HepG2 (cell line): ENCODE measurements around the gene SPAG4. TPM values are rescaled to one million over a fixed set of nuclear protein-coding genes. Genes with fewer than 3 reads are reported as not detected.

Source experiments
- ATAC-seq: fragments of 200-7000 bp; cut with Tn5 transposase; 3 replicates; pipeline ENCODE4 v1.9.1; 2020; ENCODE audit warnings: mild to moderate bottlenecking, moderate library complexity
- BruUV-seq: library from RNA; stranded (reverse); fragments of 400-500 nt; replicated peaks from 2 replicates; lab custom pipeline; 2021; lab: Mats Ljungman, UMichigan
- CTCF ChIA-PET: fragments of 300-600 bp; formaldehyde crosslinking; extraction: SDS; loops from one replicate; lab custom pipeline; 2021; ENCODE audit warnings: low total read pairs, inconsistent platforms, low intra/inter-chr PET ratio; lab: Yijun Ruan, JAX
- POLR2A ChIA-PET: fragments of 350-600 bp; sonication (Branson Sonifier 250); formaldehyde crosslinking; loops from one replicate; lab custom pipeline; 2020; ENCODE audit warnings: antibody characterized with exemption, inconsistent platforms; lab: Yijun Ruan, JAX
- DNase-seq: peaks from one replicate; pipeline ENCODE4 v3.0.0-alpha.2; 2015; ENCODE audit warnings: low spot score
- FAIRE-seq: peaks from 3 replicates; lab custom pipeline; 2011; peaks lifted over from hg19 to GRCh38; lab: Jason Lieb, UNC
- H2AFZ ChIP-seq: one replicate; pipeline ENCODE4 v1.6.1; 2011; ENCODE audit warnings: low read length, inconsistent platforms
- H3K27ac ChIP-seq: fragments of 300-600 bp; 3 replicates; pipeline ENCODE4 v1.8.0; 2011; ENCODE audit warnings: mixed run types, mild to moderate bottlenecking, mixed read lengths, low read length, inconsistent platforms; ENCODE audit not compliant: insufficient read depth; ENCODE audit errors: extremely low read length
- H3K27me3 ChIP-seq, 2 experiments: fragments of 200-600 bp in 1 of 2; 2 replicates in 1 of 2; 3 replicates in 1 of 2; pipeline versions ENCODE4 v1.6.0 to v1.8.0; 2011; ENCODE audit warnings: low read length in 2 of 2, mild to moderate bottlenecking in 2 of 2, moderate library complexity in 2 of 2, inconsistent platforms in 1 of 2; ENCODE audit not compliant: insufficient read depth in 2 of 2, control insufficient read depth in 1 of 2
- H3K36me3 ChIP-seq, 2 experiments: fragments of 200-600 bp in 1 of 2; replicated peaks in 1 of 2; 2 replicates in 1 of 2; 3 replicates in 1 of 2; pipeline versions ENCODE4 v1.5.1 to v1.8.0; 2011; ENCODE audit warnings: low read length in 2 of 2, inconsistent platforms in 1 of 2; ENCODE audit not compliant: insufficient read depth in 2 of 2, control insufficient read depth in 1 of 2
- H3K4me1 ChIP-seq: 2 replicates; pipeline ENCODE4 v1.5.1; 2012; ENCODE audit warnings: low read length, inconsistent platforms; ENCODE audit not compliant: insufficient read depth
- H3K4me2 ChIP-seq: 2 replicates; pipeline ENCODE4 v1.6.0; 2011; ENCODE audit warnings: low read depth, low read length, inconsistent platforms
- H3K4me3 ChIP-seq, 3 experiments: fragments of 200-600 bp in 1 of 3; sonication (generic), shearing (Covaris generic) in 1 of 3; replicated peaks in 1 of 3; 2 replicates each; pipeline ENCODE4 v1.5.1; 2011 to 2016; ENCODE audit warnings: low read length in 3 of 3, inconsistent platforms in 2 of 3, low read depth in 2 of 3, mild to moderate bottlenecking in 2 of 3, control low read depth in 1 of 3, mixed read lengths in 1 of 3; ENCODE audit not compliant: insufficient read depth in 1 of 3
- H3K79me2 ChIP-seq: one replicate; pipeline ENCODE4 v1.6.1; 2011; ENCODE audit warnings: low read length, inconsistent platforms; ENCODE audit not compliant: insufficient read depth
- H3K9ac ChIP-seq: 2 replicates; pipeline ENCODE4 v1.6.0; 2011; ENCODE audit warnings: mild to moderate bottlenecking, low read depth, low read length, inconsistent platforms; ENCODE audit not compliant: insufficient read depth
- H3K9me3 ChIP-seq: 2 replicates; pipeline ENCODE4 v1.5.1; 2012; ENCODE audit warnings: mild to moderate bottlenecking, low read length
- H4K20me1 ChIP-seq: 2 replicates; pipeline ENCODE4 v1.6.0; 2011; ENCODE audit warnings: inconsistent platforms, mild to moderate bottlenecking, low read length, moderate library complexity; ENCODE audit not compliant: insufficient read depth
- AHR ChIP-seq: IDR thresholded peaks from 2 replicates; pipeline ENCODE4 v1.6.1; 2018; ENCODE audit warnings: missing genetic modification reagents, missing compliant biosample characterization
- ASH2L ChIP-seq: fragments of 300-600, 200-600 bp; sonication (generic); IDR thresholded peaks from 2 replicates; pipeline ENCODE4 v1.7.0; 2017; ENCODE audit warnings: low read depth, mild to moderate bottlenecking, moderate library complexity, mixed read lengths, low read length; ENCODE audit not compliant: insufficient read length
- CCDC6 ChIP-seq: sonication (generic); formaldehyde crosslinking; IDR thresholded peaks from 2 replicates; pipeline ENCODE4 v1.8.1; 2022; ENCODE audit warnings: mild to moderate bottlenecking, missing genetic modification reagents, moderate library complexity
- FOXA1 ChIP-seq, 2 experiments: fragments of 450-650 bp in 1 of 2; sonication (generic) in 1 of 2; formaldehyde crosslinking in 1 of 2; IDR thresholded peaks; 2 replicates each; pipeline versions ENCODE4 v1.4.0 to v1.6.1; 2016 to 2020; ENCODE audit warnings: missing genetic modification reagents in 1 of 2
- KMT2A ChIP-seq: sonication (generic); formaldehyde crosslinking; IDR thresholded peaks from 2 replicates; pipeline ENCODE4 v1.4.0; 2020; ENCODE audit warnings: missing genetic modification reagents
- MAFF ChIP-seq: IDR thresholded peaks from 2 replicates; pipeline ENCODE4 v1.6.1; 2011; ENCODE audit warnings: low read depth, low read length, improper control_type of control experiment
- MAFK ChIP-seq, 2 experiments: IDR thresholded peaks in 1 of 2; conservative IDR thresholded peaks in 1 of 2; 2 replicates each; pipeline ENCODE4 v1.6.1; 2011; ENCODE audit warnings: improper control_type of control experiment in 2 of 2, low read length in 2 of 2
- POLR2AphosphoS2 ChIP-seq: IDR thresholded peaks from 2 replicates; pipeline ENCODE4 v1.6.1; 2011; ENCODE audit warnings: low read depth, low read length, improper control_type of control experiment
- POLR2G ChIP-seq: fragments of 200-400 bp; formaldehyde crosslinking; IDR thresholded peaks from 2 replicates; pipeline ENCODE4 v1.6.1; 2018; ENCODE audit warnings: mild to moderate bottlenecking, low read depth, low read length, moderate library complexity
- RBM22 ChIP-seq: fragments of 200-400 bp; formaldehyde crosslinking; optimal IDR thresholded peaks from 2 replicates; pipeline ENCODE3; 2017; ENCODE audit warnings: mild to moderate bottlenecking, low read length, moderate library complexity
- SP5 ChIP-seq: IDR thresholded peaks from 2 replicates; pipeline ENCODE4 v1.6.1; 2016; ENCODE audit warnings: low read depth, borderline replicate concordance
- SRSF9 ChIP-seq: fragments of 200-400 bp; formaldehyde crosslinking; IDR thresholded peaks from 2 replicates; pipeline ENCODE4 v1.6.1; 2018; ENCODE audit warnings: borderline replicate concordance, mild to moderate bottlenecking, low read depth, low read length; ENCODE audit not compliant: insufficient read depth, poor library complexity, severe bottlenecking
- TRIM22 ChIP-seq: fragments of 450-650 bp; IDR thresholded peaks from 2 replicates; pipeline ENCODE4 v1.6.1; 2017
- ZBTB1 ChIP-seq: sonication (generic); formaldehyde crosslinking; IDR thresholded peaks from 2 replicates; pipeline ENCODE4 v1.4.0; 2020; ENCODE audit warnings: missing genetic modification reagents, borderline replicate concordance
- ZNF589 ChIP-seq: sonication (generic); formaldehyde crosslinking; conservative IDR thresholded peaks from 2 replicates; pipeline ENCODE4 v1.8.0; 2022; ENCODE audit warnings: mild to moderate bottlenecking, moderate library complexity, missing genetic modification reagents
- ZNF7 ChIP-seq: IDR thresholded peaks from 2 replicates; pipeline ENCODE4 v1.6.1; 2016; ENCODE audit warnings: missing biosample characterization, missing genetic modification reagents
- WGBS: methylation state at CpG from one replicate; pipeline ENCODE4 v1.1.6; 2017; ENCODE audit warnings: low lambda C conversion rate; 5-methylcytosine and 5-hydroxymethylcytosine counted together
- in situ Hi-C: cut with HindIII; loops from 2 replicates; pipeline ENCODE4 v1.10.0; 2017; ENCODE audit warnings: low pct_unique_long_range_greater_than_20kb; ENCODE audit not compliant: extremely low pct_ligation_motif_present
- intact Hi-C: fragments of 100-400 bp; cut with micrococcal nuclease; formaldehyde crosslinking; loops from one replicate; pipeline ENCODE4 v1.10.0; 2022; ENCODE audit not compliant: unreplicated experiment
- polyA plus RNA-seq, 8 experiments: library from polyadenylated mRNA; depleted of rRNA in 3 of 8; stranded (reverse) in 7 of 8; unstranded in 1 of 8; fragments of >200 nt; fragmentation: Illumina TruSeq in 4 of 8; extraction: Trizol in 4 of 8; gene quantifications; 2 replicates each; pipeline versions ENCODE4 v1.2.1 to v1.2.3, GENCODE V29; 2011 to 2016; ENCODE audit warnings: low read depth in 4 of 8, missing spikeins in 1 of 8, mixed read lengths in 1 of 8; ENCODE audit not compliant: insufficient read depth in 1 of 8
- total RNA-seq, 5 experiments: library from RNA; depleted of rRNA; stranded (reverse); fragments of >200 nt; fragmentation: Illumina TruSeq; extraction: Trizol; gene quantifications; 2 replicates each; pipeline ENCODE4 v1.2.3, GENCODE V29; 2016; ENCODE audit warnings: low read depth in 1 of 5
- TF ChIP-seq, protein P1 (sequence below): sonication (generic); formaldehyde crosslinking; conservative IDR thresholded peaks from 2 replicates; pipeline ENCODE4 v1.8.0; 2022; ENCODE audit warnings: mild to moderate bottlenecking, moderate library complexity, missing genetic modification reagents

SPAG4 gene
- total and polyA plus RNA-seq, 2 of the 13 experiments (the other 11 are each of a cell fraction or from before 2014, with no cell fraction given), result 5.8 to 137 TPM

- peak; percentile 66; the same call in 1 of the 2 replicates for TF ChIP-seq POLR2AphosphoS2
- TF ChIP-seq SRSF9, result no peak
- no peak for ATAC-seq
- H2AFZ ChIP-seq, result no peak overlapping the region
- peaks cover 99% of the 10 kb centered on the region for H3K79me2 ChIP-seq
- BruUV-seq, result no TSS peak
- H3K36me3 ChIP-seq, result peaks cover 26 to 59% of the 10 kb centered on the region in 2 experiments
- CTCF ChIA-PET, result no interaction called here
- POLR2A ChIA-PET, result interaction anchor here (0.9 to 2.8 kb wide), 3 partner anchors 11 to 89 kb away, joined by 5 to 13 read pairs (median 6); partner anchors contain the start of genes CPNE1, RBM12 and RBM39
- peaks cover 81% of the 10 kb centered on the region for H4K20me1 ChIP-seq
- no peak overlapping the region for H3K9ac ChIP-seq
- H3K9me3 ChIP-seq, result peaks cover 3% of the 10 kb centered on the region; the same call in 1 of the 2 replicates
- H3K4me2 ChIP-seq, result no peak overlapping the region
- intact Hi-C loops (no loop called here), in situ Hi-C loops (no loop called here)
- FAIRE-seq, result no peak
- 99% methylated on average over 3 of the region's 3 CpGs for WGBS
- no peaks in the 10 kb centered on the region for H3K27me3 ChIP-seq
- H3K4me1 ChIP-seq, result peaks cover 16% of the 10 kb centered on the region
- H3K27ac ChIP-seq, result no peak overlapping the region
- H3K4me3 ChIP-seq, result no peak overlapping the region
- DNase-seq, result no peak
Observed at GRCh38 chr20:35653430-35653734, 37.8 kb downstream of the SPAG4 start.

GRCh38 chr20:35653893-35654292 lies 38.3 kb downstream of the SPAG4 start:
- Histone ChIP-seq H3K79me2 (peaks cover 99% of the 10 kb centered on the region), H3K4me3 (no peak overlapping the region), H3K4me2 (no peak overlapping the region), H3K36me3 (peaks cover 26 to 59% of the 10 kb centered on the region in 2 experiments), H3K4me1 (peaks cover 22% of the 10 kb centered on the region), H3K27ac (no peak overlapping the region), H3K9me3 (no peaks in the 10 kb centered on the region; the same call in 1 of the 2 replicates), H4K20me1 (peaks cover 80% of the 10 kb centered on the region), H3K27me3 (no peaks in the 10 kb centered on the region), H2AFZ (no peak overlapping the region), H3K9ac (no peak overlapping the region)
- ATAC-seq (no peak), DNase-seq (no peak), FAIRE-seq (no peak)
- TSS peak; percentile 10 for BruUV-seq
- ChIA-PET CTCF (no interaction called here), POLR2A (interaction anchor here (0.5 to 2.8 kb wide), 4 partner anchors 10 to 197 kb away, joined by 3 to 13 read pairs (median 6); partner anchors contain the start of genes CPNE1, RBM12 and RBM39)
- in situ Hi-C loops (no loop called here), intact Hi-C loops (no loop called here)
- WGBS, result 97% methylated on average over 4 of the region's 4 CpGs
- TF ChIP-seq ZBTB1 (CRISPR knock-in tag) (no peak), CCDC6 (CRISPR knock-in tag) (no peak), FOXA1 (IDR thresholded peaks at IDR 0.05) (no peak), FOXA1 (CRISPR knock-in tag; IDR thresholded peaks at IDR 0.05) (no peak), TRIM22 (no peak), MAFF (0 out of 2 replicates have a peak, but pooled peaks have one; percentile 34), ASH2L (peak; percentile 36), POLR2G (peak; percentile 52), SP5 (CRISPR knock-in tag) (no peak), MAFK (conservative IDR thresholded peaks at IDR 0.05 in 1 of 2, IDR thresholded peaks at IDR 0.05 in 1 of 2; ENCODE audit: low read length in 2 of 2) (peak; percentile 62 to 66), AHR (CRISPR knock-in tag) (no peak), KMT2A (CRISPR knock-in tag) (no peak), ZNF7 (CRISPR knock-in tag) (no peak), ZNF589 (CRISPR knock-in tag) (no peak), RBM22 (peak; percentile 9)
- TF ChIP-seq, protein P1, sequence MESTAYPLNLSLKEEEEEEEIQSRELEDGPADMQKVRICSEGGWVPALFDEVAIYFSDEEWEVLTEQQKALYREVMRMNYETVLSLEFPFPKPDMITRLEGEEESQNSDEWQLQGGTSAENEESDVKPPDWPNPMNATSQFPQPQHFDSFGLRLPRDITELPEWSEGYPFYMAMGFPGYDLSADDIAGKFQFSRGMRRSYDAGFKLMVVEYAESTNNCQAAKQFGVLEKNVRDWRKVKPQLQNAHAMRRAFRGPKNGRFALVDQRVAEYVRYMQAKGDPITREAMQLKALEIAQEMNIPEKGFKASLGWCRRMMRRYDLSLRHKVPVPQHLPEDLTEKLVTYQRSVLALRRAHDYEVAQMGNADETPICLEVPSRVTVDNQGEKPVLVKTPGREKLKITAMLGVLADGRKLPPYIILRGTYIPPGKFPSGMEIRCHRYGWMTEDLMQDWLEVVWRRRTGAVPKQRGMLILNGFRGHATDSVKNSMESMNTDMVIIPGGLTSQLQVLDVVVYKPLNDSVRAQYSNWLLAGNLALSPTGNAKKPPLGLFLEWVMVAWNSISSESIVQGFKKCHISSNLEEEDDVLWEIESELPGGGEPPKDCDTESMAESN (CRISPR knock-in tag), result no peak
